Right atrium auricular region (tissue), 2 donors: Measurements from ENCODE around the gene HECTD1. TPM values are rescaled to one million over a fixed set of nuclear protein-coding genes. Genes with fewer than 3 reads are reported as not detected.

ENCODE experiments used
- DNase-seq: peaks from one replicate; pipeline ENCODE4 v3.0.0-alpha.2; 2019; ENCODE audit warnings: low spot score
- H3K27ac ChIP-seq, 2 donors: fragments of 200-600 bp; sonication (generic); 1 replicate in 1 of 2; 2 replicates in 1 of 2; pipeline ENCODE4 v1.5.1; 2016 to 2019
- H3K27me3 ChIP-seq, 2 donors: fragments of 200-600 bp; sonication (generic); one replicate each; pipeline versions ENCODE4 v1.5.1 to v1.6.0; 2017 to 2019
- H3K36me3 ChIP-seq: fragments of 200-600 bp; sonication (generic); one replicate; pipeline ENCODE4 v1.5.1; 2016
- H3K4me1 ChIP-seq, 2 donors: fragments of 200-600 bp; sonication (generic); one replicate each; pipeline versions ENCODE4 v1.5.1 to v1.6.0; 2017 to 2019
- H3K4me3 ChIP-seq, 2 donors: fragments of 200-600 bp; sonication (generic); 1 replicate in 1 of 2; 2 replicates in 1 of 2; pipeline ENCODE4 v1.5.1; 2017 to 2019; ENCODE audit warnings: mild to moderate bottlenecking in 1 of 2, moderate library complexity in 1 of 2
- H3K9me3 ChIP-seq, 2 donors: fragments of 200-600 bp; sonication (generic); one replicate each; pipeline ENCODE4 v1.5.1; 2019
- total RNA-seq, 2 donors: library from RNA; depleted of rRNA; stranded (reverse); fragments of >200 nt; gene quantifications; one replicate each; pipeline ENCODE4 v1.1.0, GENCODE V29; 2016
- TF ChIP-seq, protein P1 (sequence below), 2 donors: fragments of 200-600 bp; sonication (generic); IDR thresholded peaks; one replicate each; pipeline ENCODE4 v1.5.1; 2019; ENCODE audit warnings: antibody characterized with exemption in 2 of 2

HECTD1 gene
- total RNA-seq, 2 donors from 2014 or later: 130 to 145 TPM

DNA sequence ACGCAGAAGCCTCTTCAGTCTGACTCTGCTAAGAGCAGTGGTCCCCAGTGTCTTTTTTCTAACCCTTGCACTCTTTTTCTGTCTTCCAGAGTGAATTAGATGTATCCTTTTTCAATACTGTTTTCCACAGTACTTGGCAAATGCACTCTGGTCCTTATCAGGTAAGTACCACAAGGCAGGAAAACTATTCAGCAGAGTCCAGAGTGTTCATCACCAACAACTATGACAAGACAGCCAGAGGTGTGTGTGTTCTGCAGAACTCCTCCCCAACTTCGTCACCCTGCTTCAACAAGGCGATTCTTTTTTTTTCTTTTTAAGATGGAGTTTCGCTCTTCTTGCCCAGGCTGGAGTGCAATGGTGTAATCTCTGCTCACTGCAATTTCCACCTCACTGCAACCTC is 127.1 kb downstream of the HECTD1 start:
- Histone ChIP-seq H3K4me3 (no peak overlapping the region), H3K4me1 (no peaks in the 10 kb centered on the region), H3K27me3 (no peaks in the 10 kb centered on the region), H3K9me3 (no peaks in the 10 kb centered on the region), H3K36me3 (peaks cover 6% of the 10 kb centered on the region), H3K27ac (no peak overlapping the region)
- no peak for DNase-seq
- TF ChIP-seq, protein P1, sequence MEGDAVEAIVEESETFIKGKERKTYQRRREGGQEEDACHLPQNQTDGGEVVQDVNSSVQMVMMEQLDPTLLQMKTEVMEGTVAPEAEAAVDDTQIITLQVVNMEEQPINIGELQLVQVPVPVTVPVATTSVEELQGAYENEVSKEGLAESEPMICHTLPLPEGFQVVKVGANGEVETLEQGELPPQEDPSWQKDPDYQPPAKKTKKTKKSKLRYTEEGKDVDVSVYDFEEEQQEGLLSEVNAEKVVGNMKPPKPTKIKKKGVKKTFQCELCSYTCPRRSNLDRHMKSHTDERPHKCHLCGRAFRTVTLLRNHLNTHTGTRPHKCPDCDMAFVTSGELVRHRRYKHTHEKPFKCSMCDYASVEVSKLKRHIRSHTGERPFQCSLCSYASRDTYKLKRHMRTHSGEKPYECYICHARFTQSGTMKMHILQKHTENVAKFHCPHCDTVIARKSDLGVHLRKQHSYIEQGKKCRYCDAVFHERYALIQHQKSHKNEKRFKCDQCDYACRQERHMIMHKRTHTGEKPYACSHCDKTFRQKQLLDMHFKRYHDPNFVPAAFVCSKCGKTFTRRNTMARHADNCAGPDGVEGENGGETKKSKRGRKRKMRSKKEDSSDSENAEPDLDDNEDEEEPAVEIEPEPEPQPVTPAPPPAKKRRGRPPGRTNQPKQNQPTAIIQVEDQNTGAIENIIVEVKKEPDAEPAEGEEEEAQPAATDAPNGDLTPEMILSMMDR (IDR thresholded peaks at IDR 0.05): no peak

DNA sequence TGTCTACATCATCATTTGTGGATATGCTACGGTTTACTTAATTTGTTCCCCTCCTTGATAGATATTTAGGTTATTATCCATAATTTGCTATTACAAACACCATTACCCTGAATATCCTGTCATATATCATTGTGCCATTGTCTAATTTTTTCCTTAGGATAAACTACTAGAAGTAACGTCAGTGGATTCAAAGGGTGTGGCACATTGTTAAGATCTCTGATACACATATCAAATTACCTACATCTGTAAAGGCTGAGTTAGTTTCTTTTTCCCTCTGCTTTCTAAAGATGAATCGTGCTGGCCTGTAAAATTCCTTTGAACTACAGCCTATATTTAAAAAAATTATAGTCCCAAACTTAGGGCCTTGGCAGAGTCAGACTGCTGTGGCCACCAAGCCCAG is 127.5 kb downstream of the HECTD1 start:
- Histone ChIP-seq H3K9me3 (no peaks in the 10 kb centered on the region), H3K4me3 (no peak overlapping the region), H3K36me3 (peaks cover 3% of the 10 kb centered on the region), H3K4me1 (no peaks in the 10 kb centered on the region), H3K27ac (no peak overlapping the region), H3K27me3 (no peaks in the 10 kb centered on the region)
- DNase-seq: peak; percentile 16
- TF ChIP-seq, protein P1 (IDR thresholded peaks at IDR 0.05): no peak

DNA sequence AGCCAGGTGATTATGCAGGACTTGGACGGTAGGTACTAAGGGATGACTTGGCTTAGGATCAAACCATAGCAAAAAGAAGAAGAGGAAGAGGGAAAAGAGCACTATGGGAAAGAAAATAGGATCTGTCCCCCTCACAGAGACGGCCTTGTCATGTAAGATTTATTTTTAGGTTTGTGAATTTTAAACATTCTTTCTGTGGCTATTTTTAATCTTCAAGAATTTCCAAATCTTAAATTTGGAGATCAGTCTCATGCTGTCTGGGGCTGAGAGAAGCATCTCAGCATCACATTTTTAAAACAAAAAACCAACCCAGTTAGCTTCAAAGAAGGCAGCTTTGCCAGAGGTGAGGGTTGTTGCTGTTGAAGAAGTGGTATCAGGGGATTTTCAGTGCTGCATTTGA is 128.8 kb downstream of the HECTD1 start:
- no peak overlapping the region for H3K4me3 ChIP-seq
- TF ChIP-seq, protein P1 (IDR thresholded peaks at IDR 0.05): no peak
- no peaks in the 10 kb centered on the region for H3K36me3 ChIP-seq
- H3K27me3 ChIP-seq: no peaks in the 10 kb centered on the region
- DNase-seq: no peak
- no peaks in the 10 kb centered on the region for H3K4me1 ChIP-seq
- no peak overlapping the region for H3K27ac ChIP-seq
- H3K9me3 ChIP-seq: no peaks in the 10 kb centered on the region

DNA sequence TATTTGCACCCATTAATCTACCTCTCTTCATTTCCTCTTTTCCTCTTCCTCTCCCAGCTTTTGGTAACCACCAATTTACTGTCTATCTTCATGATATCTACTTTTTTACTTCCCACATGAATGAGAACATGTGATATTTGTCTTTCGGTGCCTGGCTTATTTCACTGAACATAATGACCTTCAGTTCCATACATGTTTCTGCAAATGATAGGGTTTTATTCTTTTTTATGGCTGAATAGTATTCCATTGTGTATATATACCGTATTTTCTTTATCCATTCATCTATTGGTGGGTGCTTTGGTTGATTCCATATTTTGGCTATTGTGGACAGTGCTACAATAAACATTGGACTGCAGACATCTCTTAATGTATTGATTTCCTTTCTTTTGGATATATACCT is 132.4 kb downstream of the HECTD1 start:
- no peaks in the 10 kb centered on the region for H3K27me3 ChIP-seq
- DNase-seq: no peak
- no peaks in the 10 kb centered on the region for H3K4me1 ChIP-seq
- no peak overlapping the region for H3K4me3 ChIP-seq
- no peaks in the 10 kb centered on the region for H3K36me3 ChIP-seq
- H3K27ac ChIP-seq: no peak overlapping the region
- no peaks in the 10 kb centered on the region for H3K9me3 ChIP-seq
- TF ChIP-seq, protein P1 (IDR thresholded peaks at IDR 0.05): no peak

DNA sequence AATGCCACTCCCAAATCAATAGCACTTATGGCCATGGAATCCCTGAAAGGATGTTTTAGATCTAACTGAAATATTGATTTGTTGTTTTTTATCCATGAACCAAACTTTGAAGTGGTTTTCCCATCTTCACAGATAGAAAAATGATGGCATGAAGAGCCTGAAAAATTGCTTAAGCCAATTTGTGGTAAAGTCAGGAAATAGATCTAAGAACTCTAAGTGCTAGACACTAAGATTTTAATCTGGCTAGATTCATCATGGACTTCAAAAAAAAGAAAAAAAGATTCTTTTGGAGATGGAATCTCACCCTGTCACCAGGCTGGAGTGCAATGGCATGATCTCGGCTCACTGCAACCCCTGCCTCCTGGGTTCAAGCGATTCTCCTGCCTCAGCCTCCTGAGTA is 136.4 kb downstream of the HECTD1 start:
- H3K36me3 ChIP-seq: no peaks in the 10 kb centered on the region
- H3K4me3 ChIP-seq: no peak overlapping the region
- H3K27me3 ChIP-seq: no peaks in the 10 kb centered on the region
- no peak for DNase-seq
- TF ChIP-seq, protein P1 (IDR thresholded peaks at IDR 0.05): no peak
- H3K27ac ChIP-seq: no peak overlapping the region
- H3K9me3 ChIP-seq: no peaks in the 10 kb centered on the region
- no peaks in the 10 kb centered on the region for H3K4me1 ChIP-seq

DNA sequence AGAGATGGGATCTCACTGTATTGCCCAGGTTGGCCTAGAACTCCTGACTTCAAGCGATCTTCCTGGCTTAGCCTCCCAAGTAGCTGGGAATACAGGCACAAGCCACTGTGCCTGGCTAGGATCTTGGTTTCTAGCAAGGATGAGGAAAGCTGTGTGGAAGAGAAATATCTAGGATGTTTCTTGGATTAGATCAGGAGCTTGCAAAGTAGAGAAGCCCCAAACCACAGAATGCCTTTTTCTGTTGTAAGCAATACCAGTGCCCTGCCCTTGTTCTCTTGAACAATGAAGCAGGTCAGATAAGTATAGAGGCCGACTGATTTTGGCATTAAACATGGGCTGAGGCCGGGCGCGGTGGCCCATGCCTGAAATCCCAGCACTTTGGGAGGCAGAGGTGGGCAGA is 137.2 kb downstream of the HECTD1 start:
- H3K4me1 ChIP-seq: no peaks in the 10 kb centered on the region
- H3K9me3 ChIP-seq: no peaks in the 10 kb centered on the region
- TF ChIP-seq, protein P1 (IDR thresholded peaks at IDR 0.05): no peak
- H3K4me3 ChIP-seq: no peak overlapping the region
- no peaks in the 10 kb centered on the region for H3K36me3 ChIP-seq
- peak; percentile 11 for DNase-seq
- H3K27ac ChIP-seq: no peak overlapping the region
- H3K27me3 ChIP-seq: no peaks in the 10 kb centered on the region
